ENCODE results near the gene SV2A.

DNA sequence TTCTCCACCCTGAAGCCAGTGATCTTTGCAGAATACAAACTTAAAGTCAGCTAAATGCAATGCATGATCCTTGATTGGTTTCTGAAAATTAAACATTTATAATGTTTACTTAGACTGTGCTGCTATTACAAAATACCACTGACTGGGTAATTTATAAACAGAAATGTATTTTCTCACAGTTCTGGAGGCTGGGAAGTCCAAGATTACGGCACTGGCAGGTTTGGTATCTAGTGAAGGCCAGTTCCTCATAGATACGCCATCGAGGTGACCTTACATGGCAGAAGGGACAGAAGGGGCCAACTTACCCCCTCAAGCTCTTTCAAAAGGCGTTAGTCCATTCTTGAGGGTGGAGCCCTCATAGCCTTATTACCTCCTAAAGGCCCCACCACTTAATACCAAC is 21.1 kb downstream of the SV2A start:
- TF ChIP-seq ZNF425 (CRISPR knock-in tag; conservative IDR thresholded peaks at IDR 0.05) (no peak), ATF6 (CRISPR knock-in tag; IDR thresholded peaks at IDR 0.05) (no peak), FOXJ3 (CRISPR knock-in tag; IDR thresholded peaks at IDR 0.05; ENCODE audit: borderline replicate concordance) (no peak), CBFB (CRISPR knock-in tag; IDR thresholded peaks at IDR 0.05; ENCODE audit: low read depth) (no peak)
- TF ChIP-seq, protein P1, sequence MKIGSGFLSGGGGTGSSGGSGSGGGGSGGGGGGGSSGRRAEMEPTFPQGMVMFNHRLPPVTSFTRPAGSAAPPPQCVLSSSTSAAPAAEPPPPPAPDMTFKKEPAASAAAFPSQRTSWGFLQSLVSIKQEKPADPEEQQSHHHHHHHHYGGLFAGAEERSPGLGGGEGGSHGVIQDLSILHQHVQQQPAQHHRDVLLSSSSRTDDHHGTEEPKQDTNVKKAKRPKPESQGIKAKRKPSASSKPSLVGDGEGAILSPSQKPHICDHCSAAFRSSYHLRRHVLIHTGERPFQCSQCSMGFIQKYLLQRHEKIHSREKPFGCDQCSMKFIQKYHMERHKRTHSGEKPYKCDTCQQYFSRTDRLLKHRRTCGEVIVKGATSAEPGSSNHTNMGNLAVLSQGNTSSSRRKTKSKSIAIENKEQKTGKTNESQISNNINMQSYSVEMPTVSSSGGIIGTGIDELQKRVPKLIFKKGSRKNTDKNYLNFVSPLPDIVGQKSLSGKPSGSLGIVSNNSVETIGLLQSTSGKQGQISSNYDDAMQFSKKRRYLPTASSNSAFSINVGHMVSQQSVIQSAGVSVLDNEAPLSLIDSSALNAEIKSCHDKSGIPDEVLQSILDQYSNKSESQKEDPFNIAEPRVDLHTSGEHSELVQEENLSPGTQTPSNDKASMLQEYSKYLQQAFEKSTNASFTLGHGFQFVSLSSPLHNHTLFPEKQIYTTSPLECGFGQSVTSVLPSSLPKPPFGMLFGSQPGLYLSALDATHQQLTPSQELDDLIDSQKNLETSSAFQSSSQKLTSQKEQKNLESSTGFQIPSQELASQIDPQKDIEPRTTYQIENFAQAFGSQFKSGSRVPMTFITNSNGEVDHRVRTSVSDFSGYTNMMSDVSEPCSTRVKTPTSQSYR (CRISPR knock-in tag; IDR thresholded peaks at IDR 0.05) = no peak
- TF ChIP-seq, protein P2, sequence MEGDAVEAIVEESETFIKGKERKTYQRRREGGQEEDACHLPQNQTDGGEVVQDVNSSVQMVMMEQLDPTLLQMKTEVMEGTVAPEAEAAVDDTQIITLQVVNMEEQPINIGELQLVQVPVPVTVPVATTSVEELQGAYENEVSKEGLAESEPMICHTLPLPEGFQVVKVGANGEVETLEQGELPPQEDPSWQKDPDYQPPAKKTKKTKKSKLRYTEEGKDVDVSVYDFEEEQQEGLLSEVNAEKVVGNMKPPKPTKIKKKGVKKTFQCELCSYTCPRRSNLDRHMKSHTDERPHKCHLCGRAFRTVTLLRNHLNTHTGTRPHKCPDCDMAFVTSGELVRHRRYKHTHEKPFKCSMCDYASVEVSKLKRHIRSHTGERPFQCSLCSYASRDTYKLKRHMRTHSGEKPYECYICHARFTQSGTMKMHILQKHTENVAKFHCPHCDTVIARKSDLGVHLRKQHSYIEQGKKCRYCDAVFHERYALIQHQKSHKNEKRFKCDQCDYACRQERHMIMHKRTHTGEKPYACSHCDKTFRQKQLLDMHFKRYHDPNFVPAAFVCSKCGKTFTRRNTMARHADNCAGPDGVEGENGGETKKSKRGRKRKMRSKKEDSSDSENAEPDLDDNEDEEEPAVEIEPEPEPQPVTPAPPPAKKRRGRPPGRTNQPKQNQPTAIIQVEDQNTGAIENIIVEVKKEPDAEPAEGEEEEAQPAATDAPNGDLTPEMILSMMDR (IDR thresholded peaks at IDR 0.05) = no peak
- TF ChIP-seq, protein P3, sequence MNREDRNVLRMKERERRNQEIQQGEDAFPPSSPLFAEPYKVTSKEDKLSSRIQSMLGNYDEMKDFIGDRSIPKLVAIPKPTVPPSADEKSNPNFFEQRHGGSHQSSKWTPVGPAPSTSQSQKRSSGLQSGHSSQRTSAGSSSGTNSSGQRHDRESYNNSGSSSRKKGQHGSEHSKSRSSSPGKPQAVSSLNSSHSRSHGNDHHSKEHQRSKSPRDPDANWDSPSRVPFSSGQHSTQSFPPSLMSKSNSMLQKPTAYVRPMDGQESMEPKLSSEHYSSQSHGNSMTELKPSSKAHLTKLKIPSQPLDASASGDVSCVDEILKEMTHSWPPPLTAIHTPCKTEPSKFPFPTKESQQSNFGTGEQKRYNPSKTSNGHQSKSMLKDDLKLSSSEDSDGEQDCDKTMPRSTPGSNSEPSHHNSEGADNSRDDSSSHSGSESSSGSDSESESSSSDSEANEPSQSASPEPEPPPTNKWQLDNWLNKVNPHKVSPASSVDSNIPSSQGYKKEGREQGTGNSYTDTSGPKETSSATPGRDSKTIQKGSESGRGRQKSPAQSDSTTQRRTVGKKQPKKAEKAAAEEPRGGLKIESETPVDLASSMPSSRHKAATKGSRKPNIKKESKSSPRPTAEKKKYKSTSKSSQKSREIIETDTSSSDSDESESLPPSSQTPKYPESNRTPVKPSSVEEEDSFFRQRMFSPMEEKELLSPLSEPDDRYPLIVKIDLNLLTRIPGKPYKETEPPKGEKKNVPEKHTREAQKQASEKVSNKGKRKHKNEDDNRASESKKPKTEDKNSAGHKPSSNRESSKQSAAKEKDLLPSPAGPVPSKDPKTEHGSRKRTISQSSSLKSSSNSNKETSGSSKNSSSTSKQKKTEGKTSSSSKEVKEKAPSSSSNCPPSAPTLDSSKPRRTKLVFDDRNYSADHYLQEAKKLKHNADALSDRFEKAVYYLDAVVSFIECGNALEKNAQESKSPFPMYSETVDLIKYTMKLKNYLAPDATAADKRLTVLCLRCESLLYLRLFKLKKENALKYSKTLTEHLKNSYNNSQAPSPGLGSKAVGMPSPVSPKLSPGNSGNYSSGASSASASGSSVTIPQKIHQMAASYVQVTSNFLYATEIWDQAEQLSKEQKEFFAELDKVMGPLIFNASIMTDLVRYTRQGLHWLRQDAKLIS (CRISPR knock-in tag; IDR thresholded peaks at IDR 0.05; ENCODE audit: borderline replicate concordance) = no peak
- TF ChIP-seq, protein P4, sequence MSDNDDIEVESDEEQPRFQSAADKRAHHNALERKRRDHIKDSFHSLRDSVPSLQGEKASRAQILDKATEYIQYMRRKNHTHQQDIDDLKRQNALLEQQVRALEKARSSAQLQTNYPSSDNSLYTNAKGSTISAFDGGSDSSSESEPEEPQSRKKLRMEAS (CRISPR knock-in tag; IDR thresholded peaks at IDR 0.05) = no peak
